GM19463 (cell line): ENCODE measurements around the gene ACAD8.

Experiments used
- ATAC-seq: cut with Tn5 transposase; IDR thresholded peaks from one replicate; pipeline ENCODE4 v1.9.1; 2021; ENCODE audit warnings: mild to moderate bottlenecking, moderate library complexity; ENCODE audit not compliant: unreplicated experiment

Gene ACAD8

DNA sequence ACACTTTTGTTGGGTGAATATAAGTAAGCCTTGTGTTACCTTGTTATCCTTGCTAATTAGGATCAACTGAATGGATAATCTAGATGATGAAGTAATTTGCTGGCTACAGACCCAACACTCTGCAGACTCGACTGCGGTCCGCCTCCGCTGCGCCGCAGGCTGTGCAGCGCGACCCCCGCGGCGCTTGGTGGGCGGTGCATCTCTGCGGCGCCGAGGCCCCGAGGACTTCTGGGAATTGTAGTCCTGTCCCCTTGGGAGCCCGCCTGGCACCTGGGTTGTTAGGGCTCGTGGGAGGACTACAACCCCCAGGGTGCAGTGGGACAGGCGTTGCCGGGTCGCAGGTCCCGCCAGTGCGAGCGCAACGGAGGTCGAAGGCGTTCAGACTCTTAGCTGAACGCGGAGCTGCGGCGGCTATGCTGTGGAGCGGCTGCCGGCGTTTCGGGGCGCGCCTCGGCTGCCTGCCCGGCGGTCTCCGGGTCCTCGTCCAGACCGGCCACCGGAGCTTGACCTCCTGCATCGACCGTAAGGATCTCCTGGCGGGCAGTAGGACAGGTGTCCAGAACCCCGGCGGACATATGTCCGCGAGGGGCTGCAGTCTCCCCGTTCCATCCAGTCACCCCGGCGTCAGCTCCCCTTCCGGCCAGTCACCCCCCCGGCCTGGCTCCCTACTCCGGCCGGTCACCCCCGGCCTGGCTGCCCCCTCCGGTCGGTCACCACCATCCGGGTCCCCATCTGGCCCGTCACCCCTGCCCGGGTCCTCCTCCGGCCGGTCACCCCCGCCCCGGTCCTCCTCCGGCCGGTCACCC is at the start of gene ACAD8, which contains the start of gene THYN1:
Gene ACAD8 (plus strand): TSS at position 381 of the 806 bp plus-strand sequence. CDS start 33 bp downstream, at position 414.
Gene THYN1 (minus strand): TSS at position 165 of the 806 bp plus-strand sequence. CDS start 470 bp downstream, outside the sequence.
- ATAC-seq = peak; percentile 98

DNA sequence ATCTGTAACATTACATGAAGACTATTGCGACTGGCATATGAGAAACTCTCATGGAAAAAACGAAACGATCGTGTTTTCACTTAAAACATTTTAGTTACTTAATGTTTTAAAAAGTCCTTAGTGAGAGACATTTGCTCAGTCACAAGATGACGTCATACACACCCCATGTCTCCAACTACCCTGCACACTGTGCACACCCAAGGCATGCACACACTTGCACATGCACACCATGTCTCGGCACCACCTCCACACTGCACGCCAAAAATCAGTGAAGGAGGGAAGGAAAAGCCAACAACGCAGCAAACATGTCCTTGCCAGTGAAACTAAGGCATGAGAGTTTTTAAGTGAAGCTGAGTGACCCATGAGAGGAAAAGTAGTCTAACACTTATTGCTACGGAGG is 47.6 kb upstream of the ACAD8 start:
- ATAC-seq = no peak

DNA sequence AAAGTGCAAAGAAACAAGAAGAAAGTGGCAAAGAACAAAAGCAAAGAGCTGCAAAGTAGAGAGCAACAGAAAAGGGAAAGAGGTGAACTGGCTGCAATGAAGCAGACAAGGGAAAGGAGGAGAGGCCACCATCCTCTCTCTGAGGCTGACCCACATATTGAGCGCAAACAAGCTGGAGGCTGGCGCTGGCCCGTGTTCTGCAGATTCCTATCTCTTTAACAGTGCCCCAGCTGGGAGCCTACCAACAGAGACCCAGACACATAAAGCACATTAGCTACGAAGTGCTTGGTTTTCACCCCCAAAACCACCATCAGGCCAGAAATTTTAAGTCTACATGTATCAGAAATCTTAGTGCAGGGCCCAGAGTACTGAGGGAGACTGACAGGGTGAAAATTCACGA is 47.2 kb upstream of the ACAD8 start:
- no peak for ATAC-seq

DNA sequence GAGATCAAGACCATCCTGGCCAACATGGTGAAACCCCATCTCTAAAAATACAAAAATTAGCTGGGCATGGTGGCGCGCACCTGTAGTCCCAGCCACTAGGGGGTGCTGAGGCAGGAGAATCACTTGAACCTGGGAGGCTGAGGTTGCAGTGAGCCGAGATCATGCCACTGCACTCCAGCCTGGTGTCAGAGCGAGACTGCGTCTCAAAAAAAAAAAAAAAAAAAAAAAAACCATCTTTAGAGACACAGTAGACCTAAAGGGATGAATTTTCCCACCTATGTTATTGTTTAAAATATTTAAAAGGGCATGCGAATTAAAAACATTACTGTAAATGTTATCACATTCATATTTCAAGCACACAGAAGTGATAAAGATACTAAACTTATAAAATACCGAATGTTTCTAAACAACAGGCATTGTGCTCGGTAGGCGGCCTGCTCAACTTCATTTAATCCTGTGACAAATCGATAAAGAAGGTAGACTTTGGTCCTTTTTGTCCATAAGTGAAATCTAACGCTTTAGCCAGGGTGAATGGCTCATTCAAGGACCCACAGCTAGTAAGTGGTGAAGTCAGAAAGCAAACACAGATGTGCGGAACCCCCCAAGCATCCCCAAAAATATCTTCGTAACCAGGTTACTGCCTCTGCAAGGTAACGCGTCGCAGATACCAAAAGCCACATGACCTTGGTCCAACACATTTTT is 45.7 kb upstream of the ACAD8 start:
- no peak for ATAC-seq

DNA sequence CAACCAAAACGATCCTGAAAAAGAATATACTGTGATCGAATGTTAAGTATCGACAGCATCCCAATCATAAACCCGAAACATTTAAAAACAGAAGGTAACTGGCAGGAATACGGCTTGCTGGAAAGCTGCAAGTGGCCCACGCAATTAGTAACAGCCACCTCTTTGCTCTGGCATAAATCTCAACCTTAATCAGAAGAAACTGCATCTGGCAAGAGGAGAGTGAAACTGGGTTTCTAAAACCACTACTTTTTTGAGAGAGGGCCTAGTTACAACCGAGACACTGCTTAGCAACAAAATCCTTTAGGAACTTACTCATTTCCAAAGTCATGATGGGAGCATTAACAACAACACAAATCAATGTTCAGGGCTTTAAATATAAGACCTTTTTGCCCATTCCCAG is 37.5 kb upstream of the ACAD8 start:
- ATAC-seq = no peak

DNA sequence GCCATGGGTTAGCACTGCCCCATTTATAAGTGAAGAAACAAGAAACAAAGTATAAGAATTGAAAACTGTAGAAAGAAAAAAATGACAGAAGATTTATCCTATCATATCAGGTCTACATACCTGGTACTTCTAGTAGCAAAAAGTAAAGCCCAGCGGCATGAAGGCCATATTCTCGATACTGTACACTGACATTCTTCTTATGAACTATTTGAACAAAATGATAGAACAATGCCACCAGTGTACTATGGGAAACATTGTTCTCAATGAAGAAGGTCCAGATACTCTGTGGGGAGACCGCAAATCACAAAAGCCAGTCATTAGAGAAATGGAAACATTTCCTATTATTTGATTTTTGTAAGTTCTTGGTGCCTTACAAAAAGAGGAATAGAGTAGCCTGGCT is 36.6 kb upstream of the ACAD8 start:
- no peak for ATAC-seq

DNA sequence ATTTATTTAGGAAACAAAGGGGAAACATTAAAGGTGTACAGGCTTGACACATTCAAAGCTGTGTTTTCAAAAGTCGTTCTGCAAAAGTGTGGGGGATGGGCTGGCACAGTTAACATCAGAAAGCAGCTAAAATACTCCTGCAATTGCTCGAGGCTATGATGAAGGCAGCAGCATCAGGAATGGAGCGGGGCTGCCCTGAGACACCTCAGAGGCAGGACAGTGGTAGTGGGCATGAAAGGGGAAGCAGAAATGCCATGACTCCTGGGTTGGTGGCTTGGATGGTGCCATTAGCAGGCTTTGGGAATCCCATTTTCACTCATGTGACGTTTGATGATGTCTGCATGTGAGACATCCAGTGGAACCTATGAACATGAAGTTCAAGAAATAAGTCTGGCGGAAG is 30.2 kb upstream of the ACAD8 start:
- ATAC-seq = no peak

DNA sequence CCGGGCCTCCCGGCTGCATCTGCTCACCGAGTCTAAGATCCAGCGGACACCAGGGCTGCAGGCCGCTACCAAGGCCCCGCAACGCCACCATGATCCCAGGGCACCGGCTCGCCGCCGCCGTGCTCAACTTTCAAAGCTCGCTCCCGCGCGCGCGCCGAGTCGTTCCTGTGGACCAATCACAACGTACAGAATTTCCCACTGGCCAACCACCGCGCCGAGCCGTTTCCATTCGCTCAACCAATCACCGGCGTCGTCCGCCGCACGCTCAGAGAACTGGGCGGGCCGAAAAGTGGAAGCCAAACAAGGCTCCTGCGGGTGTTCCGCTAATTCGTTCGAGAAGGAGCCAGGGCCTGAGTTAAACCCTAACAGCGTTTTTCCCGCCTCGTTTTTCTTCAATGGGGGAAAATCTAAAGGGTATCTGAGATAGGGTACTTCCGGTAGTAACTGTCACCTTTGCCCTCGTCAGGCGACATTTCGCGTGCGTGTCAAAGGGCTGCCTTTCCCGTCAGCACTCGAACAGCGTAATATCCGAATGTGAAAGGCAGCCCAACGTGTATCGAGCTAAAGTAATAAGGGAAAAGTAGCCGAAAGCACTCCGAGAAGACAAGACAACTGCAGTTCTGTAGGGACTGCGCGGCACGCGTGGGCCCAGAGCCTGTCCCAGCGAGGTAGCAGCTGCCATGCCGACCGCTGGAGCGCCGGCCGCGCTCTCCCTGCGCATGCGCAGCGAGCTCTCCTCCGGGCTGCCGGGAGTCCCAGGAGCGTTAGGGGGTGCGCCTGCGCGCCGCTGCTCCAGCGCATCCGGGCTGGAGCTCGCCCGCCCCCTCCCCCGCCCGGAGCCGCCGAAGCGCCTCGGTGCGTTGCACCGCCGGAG is 29.3 kb upstream of the ACAD8 start, which contains the start of the genes NCAPD3 and VPS26B:
Gene NCAPD3 (minus strand): TSS at position 132 of the 874 bp plus-strand sequence. CDS start 41 bp downstream, at position 91.
Gene VPS26B (plus strand): TSS at position 836 of the 874 bp plus-strand sequence. CDS start 452 bp downstream, outside the sequence.
- peak; percentile 69 for ATAC-seq

DNA sequence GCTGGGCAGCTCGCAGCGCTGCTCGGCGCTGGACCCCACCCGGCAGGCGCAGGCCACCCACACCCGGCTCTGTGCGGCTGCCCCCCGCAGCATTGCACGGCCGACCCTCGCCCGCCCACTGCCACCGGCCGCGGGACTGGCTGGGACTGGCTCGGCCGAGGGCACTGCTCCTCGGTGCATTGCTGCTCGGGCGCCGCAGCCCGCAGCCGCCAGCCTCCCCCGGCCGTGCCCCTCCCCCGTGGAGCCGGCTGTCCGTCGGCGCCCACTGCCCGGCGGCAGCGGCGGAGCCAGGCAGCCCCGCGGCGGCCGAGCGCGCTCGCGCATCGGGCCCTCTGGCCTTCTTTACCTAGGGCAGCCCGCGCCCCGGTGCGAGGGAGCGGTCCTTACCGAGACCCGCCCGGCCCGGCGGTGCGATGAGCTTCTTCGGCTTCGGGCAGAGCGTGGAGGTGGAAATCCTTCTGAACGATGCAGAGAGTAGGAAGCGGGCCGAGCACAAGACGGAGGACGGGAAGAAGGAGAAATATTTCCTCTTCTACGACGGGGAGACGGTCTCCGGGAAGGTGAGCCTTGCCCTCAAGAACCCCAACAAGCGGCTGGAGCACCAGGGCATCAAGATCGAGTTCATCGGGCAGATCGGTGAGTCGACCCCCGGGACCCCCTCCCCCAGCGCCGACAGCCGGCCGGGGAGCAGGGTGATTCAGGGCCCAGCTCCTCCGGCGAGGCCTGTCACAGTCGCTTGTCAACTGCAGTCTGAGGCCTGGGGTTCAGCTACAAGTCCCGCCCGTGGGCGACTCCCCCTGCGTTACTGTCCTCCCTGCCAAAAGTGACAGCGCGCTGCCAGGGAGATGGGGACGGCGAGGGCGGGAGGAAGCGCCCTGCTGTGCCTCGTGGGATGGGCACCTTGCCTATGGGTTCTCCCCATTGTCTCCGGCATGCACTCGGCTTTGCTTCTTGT is 28.4 kb upstream of the ACAD8 start:
- ATAC-seq = peak; percentile 13

DNA sequence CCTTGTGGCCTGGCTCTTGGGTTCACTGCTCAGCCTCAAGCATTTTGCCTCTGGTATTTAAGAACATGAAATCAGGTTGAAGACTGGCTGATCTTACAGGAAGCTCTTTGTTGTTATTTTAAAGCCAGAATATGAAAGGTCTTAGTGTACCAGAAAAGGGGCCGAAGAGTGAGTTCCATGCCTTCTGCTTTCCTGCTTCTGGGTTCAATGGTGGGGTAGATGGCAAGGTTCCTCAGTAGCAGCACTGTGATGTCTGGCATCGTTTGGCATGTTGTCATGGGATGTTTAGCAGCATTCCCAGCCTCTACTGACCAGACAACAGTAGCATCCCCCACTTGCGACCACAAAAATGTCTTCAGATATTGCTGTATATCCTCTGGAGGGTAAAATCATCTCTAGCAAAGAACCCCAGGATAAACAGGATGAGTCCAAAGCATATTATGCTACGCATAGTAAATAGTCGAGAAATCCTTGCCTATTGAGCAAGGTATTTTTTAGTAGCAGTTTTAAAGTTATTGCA is 26.5 kb upstream of the ACAD8 start:
- ATAC-seq = no peak

DNA sequence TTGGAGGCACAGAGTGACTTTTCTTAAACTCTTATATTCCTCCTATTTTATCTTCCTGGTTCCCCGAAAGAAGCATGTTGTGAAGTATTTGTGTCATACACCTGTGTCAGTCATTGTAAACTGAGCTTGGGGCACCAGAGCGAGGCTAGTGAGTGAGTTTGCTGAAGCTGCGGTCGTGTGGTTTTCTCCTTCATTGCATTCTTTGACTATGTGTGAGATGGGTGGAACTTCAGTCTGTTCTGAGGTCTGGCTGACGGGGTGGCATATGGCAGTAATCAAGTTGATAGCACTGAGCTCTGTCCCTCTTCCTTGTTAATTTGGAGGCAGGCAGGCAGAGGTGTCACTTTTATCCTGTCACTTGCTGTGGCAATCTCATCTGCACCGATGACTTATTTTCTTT is 24.7 kb upstream of the ACAD8 start:
- ATAC-seq = peak; percentile 48

DNA sequence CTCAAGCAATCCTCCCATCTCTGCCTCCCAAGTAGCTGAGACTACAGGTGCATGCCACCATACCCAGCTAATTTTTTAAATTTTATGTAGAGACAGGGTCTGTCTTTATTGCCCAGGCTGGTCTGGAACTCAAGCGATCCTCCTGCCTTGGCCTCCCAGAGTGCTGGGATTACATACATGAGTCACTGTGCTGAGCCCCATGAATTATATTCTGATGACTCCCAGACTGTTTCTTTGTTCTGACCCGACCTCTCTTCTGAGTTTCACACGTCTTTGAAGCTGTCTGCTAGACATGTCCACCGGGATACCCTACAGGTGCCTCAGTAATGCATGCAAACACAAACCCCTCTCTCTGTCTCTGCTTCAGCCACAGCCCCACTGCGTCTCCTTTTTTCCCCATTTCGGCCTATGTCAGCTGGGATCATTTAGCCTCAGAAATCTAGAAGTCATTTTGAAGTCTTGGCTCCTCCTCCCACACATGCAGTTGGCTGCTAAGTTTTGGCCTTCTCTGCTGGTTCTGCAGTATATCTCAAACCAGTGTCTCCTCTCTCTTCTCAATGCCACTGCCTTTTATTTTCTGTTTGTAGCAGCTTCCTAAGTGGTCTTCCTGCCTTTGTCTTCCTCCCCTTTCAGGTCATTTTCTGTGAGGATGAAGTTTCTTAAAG is 24.1 kb upstream of the ACAD8 start:
- ATAC-seq = no peak

DNA sequence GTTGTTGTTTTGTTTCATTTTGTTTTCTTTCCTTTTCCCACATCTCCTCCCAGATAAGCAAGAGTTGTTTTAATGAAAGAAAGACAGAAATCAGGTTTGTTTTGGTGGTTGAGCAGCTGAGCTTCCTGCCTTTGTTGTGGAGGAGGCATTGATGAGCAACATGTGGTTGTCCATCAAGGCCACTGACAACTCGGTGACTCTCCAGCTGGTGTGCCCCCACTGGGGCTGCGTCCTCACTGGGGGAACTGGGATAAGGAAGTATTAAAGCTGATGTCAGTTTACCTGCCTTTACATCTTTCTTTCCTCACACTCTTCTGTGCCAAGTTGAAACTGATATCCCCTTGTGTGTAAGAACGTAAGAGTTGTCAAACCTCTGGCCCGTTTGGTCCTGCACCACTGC is 23.0 kb upstream of the ACAD8 start:
- ATAC-seq = no peak

DNA sequence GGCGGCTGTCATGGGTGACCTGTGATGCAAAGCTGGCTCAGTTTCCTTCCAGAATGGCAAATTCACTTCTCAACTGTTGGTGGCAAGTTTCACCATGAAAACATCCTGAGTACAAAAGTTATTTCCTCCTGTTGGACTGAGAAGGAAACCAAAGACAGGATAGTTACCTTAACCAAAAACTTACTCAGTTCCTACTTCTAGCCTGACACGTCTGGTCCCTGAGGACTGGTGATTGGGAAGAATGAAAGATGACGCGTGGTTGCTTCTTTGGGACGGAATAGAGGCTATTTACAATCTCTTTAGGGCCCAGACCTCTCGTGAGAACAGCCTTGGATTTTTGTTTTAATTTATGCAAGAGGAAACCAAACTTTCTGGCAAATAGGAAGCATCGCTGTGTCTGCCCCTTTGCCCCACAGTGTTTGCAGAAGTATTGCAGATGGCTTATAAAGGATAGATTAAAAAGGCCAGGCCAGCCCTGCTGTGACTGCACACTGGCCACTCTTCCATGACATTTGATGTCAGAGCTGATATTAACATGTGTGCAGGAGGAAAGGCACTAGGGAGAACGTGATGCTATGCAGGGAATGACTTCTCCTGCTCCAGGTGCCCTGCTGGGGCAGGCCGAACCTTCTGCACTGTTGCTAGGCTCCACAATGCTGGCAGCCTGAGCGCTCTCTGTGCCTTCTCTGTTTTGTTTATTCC is 21.3 kb upstream of the ACAD8 start:
- no peak for ATAC-seq

DNA sequence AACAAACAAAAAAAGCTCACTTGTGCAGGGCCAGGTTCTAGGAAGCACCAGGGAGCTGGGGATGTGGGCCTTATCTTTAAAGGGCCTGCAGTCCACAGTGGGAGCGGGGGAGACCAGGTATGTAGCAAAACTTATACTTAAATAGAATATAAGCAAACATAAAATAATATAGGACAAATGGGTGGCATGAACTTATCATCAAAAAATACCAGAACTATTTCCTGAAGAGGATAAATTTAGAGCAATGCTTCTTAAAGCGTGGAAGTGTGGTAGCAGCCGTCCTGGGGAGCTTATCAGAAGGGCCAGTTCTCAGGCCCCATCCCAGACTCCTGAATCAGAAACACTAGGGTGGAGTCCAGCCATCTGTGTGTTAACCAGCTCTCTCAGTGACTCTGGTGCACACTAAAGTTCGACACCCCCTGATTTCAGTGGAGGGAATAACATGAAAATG is 19.6 kb upstream of the ACAD8 start:
- ATAC-seq = no peak

DNA sequence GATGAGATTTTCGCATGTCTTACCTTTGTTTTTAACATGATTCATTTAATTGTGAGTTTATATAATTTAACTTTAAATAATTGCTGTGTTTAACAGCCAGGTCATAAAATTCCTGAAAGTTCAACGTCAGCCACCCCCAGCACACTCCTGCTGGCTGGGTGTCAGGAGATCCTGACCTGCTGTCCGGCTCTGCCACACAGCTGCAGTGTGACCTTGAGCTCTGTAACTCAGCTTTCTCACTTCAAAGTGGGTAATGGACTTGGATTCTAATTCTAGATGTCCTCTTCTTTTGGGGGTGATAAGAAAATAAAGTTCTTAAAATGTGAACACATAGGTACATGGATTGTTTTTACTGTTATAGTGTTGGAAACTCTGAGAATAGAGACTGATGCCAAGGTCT is 18.0 kb upstream of the ACAD8 start:
- ATAC-seq = no peak

DNA sequence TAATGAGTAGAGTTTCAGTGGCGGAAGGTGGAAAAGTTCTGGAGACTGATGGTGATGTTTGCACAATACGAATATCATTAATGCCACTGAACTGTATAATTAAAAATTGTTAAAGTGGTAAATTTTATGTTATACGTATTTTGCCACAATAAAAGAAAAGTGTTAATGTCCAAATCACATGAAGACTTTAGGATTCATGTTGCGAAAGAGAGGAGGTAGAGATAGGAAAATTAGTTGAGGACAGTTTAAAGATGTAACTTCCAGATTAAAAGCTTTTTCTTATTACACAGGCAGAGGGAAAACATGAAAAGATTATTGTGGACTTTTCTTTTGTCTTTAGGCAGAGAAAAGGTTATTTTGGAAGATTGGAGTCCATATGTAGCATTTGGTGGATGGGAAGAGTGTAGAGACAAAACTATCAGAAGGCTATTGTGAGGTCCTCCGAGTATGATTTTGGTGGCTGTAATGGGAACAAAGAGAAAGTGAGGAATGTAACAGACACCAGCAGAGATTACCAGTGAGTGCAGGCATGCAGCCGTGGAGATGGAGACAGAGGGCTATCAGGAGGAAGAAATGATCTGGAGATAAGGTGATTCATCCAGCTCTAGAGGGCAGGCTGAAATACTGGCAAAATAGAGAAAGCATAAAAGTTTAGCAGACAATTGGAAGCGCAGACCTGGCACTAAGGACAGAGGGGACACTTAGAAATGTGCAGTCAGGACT is 16.4 kb upstream of the ACAD8 start:
- ATAC-seq = no peak

DNA sequence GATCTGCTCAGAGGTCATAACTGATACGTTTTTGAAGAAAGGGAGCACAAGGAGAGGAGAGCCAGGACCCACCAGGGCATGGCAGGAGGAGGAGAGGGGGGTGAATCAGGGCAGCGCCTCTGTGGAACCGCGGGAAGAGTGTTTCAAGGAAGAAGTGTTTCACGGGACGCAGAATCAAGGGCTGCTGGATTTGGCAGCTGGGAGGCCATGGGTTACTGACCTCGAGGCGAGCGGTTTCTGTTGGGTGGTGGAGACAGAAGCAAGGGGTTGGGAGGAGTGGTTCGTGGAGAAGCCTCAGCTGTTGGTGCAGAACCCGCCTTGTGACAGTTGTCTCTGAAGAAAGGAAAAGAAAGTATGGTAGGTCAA is 15.8 kb upstream of the ACAD8 start:
- no peak for ATAC-seq
